Activated gamma-delta T cell (primary cell): ENCODE results near the gene CYP2R1.
"Not testable (repeated sequence)": the region's sequence is repeated elsewhere in the genome, so short reads cannot be mapped to it uniquely, and the experiment has no call there.

Experiments
- DNase-seq: peaks from one replicate; lab custom pipeline; 2025; lab: John Stamatoyannopoulos, UW

The CYP2R1 gene

GRCh38 chr11:14891143-14892035 lies 642 bp downstream of the CYP2R1 start:
- DNase-seq, result peak; percentile 68

- DNase-seq, result no peak
Observed at GRCh38 chr11:14886513-14886912, 5.5 kb downstream of the CYP2R1 start.

- no peak for DNase-seq
Observed at GRCh38 chr11:14884667-14885273, 7.3 kb downstream of the CYP2R1 start.

- not testable (repeated sequence) for DNase-seq
Observed at GRCh38 chr11:14883683-14884082, 8.3 kb downstream of the CYP2R1 start.

GRCh38 chr11:14882196-14882595 lies 9.8 kb downstream of the CYP2R1 start:
- no peak for DNase-seq

- DNase-seq, result no peak
Observed at GRCh38 chr11:14881576-14882193, 10.3 kb downstream of the CYP2R1 start.

GRCh38 chr11:14875163-14875562 lies 16.9 kb downstream of the CYP2R1 start:
- DNase-seq, result no peak

GRCh38 chr11:14873632-14874031 lies 18.4 kb downstream of the CYP2R1 start:
- DNase-seq, result no peak

- DNase-seq, result no peak
Observed at GRCh38 chr11:14872032-14872431, 20.0 kb downstream of the CYP2R1 start.

- not testable (repeated sequence) for DNase-seq
Observed at GRCh38 chr11:14863775-14864174, 28.3 kb downstream of the CYP2R1 start.

GRCh38 chr11:14861680-14862079 lies 30.4 kb downstream of the CYP2R1 start:
- no peak for DNase-seq

- DNase-seq, result no peak
Observed at GRCh38 chr11:14860511-14860910, 31.5 kb downstream of the CYP2R1 start.

- DNase-seq, result no peak
Observed at GRCh38 chr11:14858404-14858803, 33.6 kb downstream of the CYP2R1 start.

- no peak for DNase-seq
Observed at GRCh38 chr11:14857621-14858020, 34.4 kb downstream of the CYP2R1 start.

GRCh38 chr11:14855890-14856289 lies 36.1 kb downstream of the CYP2R1 start:
- DNase-seq, result no peak

- no peak for DNase-seq
Observed at GRCh38 chr11:14854057-14854456, 38.0 kb downstream of the CYP2R1 start.

GRCh38 chr11:14852571-14853177 lies 39.4 kb downstream of the CYP2R1 start:
- no peak for DNase-seq

- DNase-seq, result no peak
Observed at GRCh38 chr11:14842002-14842401, 50.0 kb downstream of the CYP2R1 start.

- no peak for DNase-seq
Observed at GRCh38 chr11:14835496-14836492, 56.2 kb downstream of the CYP2R1 start.
